ENCODE data around the gene TCF15. TPM values are rescaled to one million over a fixed set of nuclear protein-coding genes. Genes with fewer than 3 reads are reported as not detected.

The TCF15 gene
- total and polyA plus RNA-seq, 2 of the 8 experiments (the other 6 are each of a cell fraction or from before 2014, with no cell fraction given) = 3.7 to 6.9 TPM

DNA sequence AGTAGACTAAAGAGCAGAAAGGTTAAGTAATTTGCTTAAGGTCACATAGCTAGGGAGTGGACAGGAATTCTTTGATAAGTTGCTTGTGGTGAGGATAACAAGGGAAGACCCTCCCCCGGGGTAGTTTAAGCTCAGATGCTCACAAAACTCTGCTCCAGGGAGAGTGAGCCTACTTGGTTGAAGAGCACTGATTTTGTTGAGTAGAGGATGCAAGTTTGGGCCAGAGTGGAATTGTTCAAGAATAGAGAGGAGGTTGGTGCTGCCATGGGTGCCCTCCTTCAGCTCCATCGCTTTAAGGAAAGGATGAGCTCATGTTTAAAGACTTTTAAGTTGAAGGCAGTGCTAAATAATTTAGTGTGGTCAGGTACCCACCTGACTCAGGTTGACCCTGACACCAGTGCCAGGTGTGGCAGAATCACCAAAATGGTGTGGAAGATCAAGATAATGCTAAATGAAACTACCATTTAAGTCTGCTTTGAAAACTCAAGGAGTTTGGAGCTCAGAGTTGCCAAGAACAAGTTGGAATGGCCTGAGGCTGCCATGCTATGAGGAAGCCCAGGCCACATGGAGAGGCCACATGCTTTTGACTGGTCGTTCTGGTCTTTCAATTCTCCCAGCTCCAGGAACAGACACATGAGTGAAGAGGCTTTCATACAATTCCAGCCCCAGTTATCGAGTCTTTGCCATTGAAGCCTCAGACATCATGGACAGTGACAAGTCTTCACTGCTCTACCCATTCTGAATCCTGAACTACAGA, 8.0 kb upstream of the TCF15 start:
- no peaks in the 10 kb centered on the region for H3K9me3 ChIP-seq (ENCODE audit: insufficient read depth in 2 of 2, low read depth in 1 of 2, low read length in 1 of 2)
- no peaks in the 10 kb centered on the region for H3K23me2 ChIP-seq (ENCODE audit: low read depth, low read length)
- H3K36me3 ChIP-seq (ENCODE audit: control insufficient read depth in 2 of 4, insufficient read depth in 4 of 4, low read length in 3 of 4) = no peaks in the 10 kb centered on the region; a peak in 1 of 8 replicates
- DNase-seq (ENCODE audit: low read depth in 1 of 2, low spot score in 2 of 2) (no peak), FAIRE-seq (no peak)
- POLR2A ChIA-PET (ENCODE audit: partially characterized antibody) = interaction anchor here (0.5 to 1.5 kb wide), 3 partner anchors 12 to 75 kb away, joined by 3 read pairs; no protein-coding TSS in a partner anchor
- H3K79me2 ChIP-seq (ENCODE audit: control insufficient read depth in 1 of 2, insufficient read depth in 2 of 2, low read length in 2 of 2) = no peaks in the 10 kb centered on the region
- H2AK5ac ChIP-seq (ENCODE audit: low read depth, low read length) = no peak overlapping the region
- H2AFZ ChIP-seq (ENCODE audit: low read length) = no peak overlapping the region
- no peak overlapping the region for H3K4me2 ChIP-seq (ENCODE audit: insufficient read depth in 1 of 2, low read depth in 2 of 2, low read length in 2 of 2)
- H2BK15ac ChIP-seq (ENCODE audit: low read length) = no peak overlapping the region
- H3K4me3 ChIP-seq (ENCODE audit: extremely low read depth in 1 of 4, insufficient read depth in 2 of 4, low read depth in 3 of 4, low read length in 4 of 4) = no peak overlapping the region
- no peak overlapping the region for H3K4ac ChIP-seq (replicated peaks; ENCODE audit: insufficient read length, low read depth, low read length)
- no peak overlapping the region for H4K5ac ChIP-seq (ENCODE audit: insufficient read length, low read depth, low read length)
- no peak overlapping the region for H4K8ac ChIP-seq (ENCODE audit: extremely low read depth, insufficient read depth, low read length)
- no peak overlapping the region for H3K56ac ChIP-seq (replicated peaks; ENCODE audit: insufficient read length, low read depth, low read length)
- CTCF ChIA-PET (ENCODE audit: partially characterized antibody) = interaction anchor here (1.0 to 3.0 kb wide), 10 partner anchors 11 to 49 kb away, joined by 3 to 15 read pairs (median 4); no protein-coding TSS in a partner anchor
- WGBS, 2 experiments (ENCODE audit: extremely low coverage in 1 of 2, insufficient coverage in 1 of 2, insufficient read length in 1 of 2, insufficient replicate concordance in 2 of 2, low coverage in 1 of 2, low lambda C conversion rate in 2 of 2, missing lambda C conversion rate in 1 of 2) = 91% methylated on average over 4 of the region's 4 CpGs; no CpG with 5 or more reads in 1 of the 2 experiments
- no peak overlapping the region for H3K23ac ChIP-seq (ENCODE audit: insufficient read length)
- H3K79me1 ChIP-seq (ENCODE audit: low read depth, low read length) = no peaks in the 10 kb centered on the region
- H2BK5ac ChIP-seq (ENCODE audit: low read depth, low read length) = no peak overlapping the region
- H3K9ac ChIP-seq (replicated peaks in 1 of 4; ENCODE audit: extremely low read depth in 1 of 4, low read depth in 3 of 4, low read length in 3 of 4) = no peak overlapping the region
- TF ChIP-seq GABPA (IDR thresholded peaks at IDR 0.05; ENCODE audit: borderline replicate concordance, insufficient read depth, low read length) = no peak
- TF ChIP-seq GTF2F1 (IDR thresholded peaks at IDR 0.05; ENCODE audit: borderline replicate concordance, low read depth, low read length) = no peak
- TF ChIP-seq TBP (IDR thresholded peaks at IDR 0.05; ENCODE audit: low read depth, low read length) = no peak
- 0 out of 7 replicates have a peak, but pooled peaks cover 0 to 5% (median 1%) of the 10 kb centered on the region in 4 experiments for H3K4me1 ChIP-seq (replicated peaks in 1 of 4; ENCODE audit: control insufficient read depth in 3 of 4, insufficient read depth in 4 of 4, low read length in 3 of 4)
- no peaks in the 10 kb centered on the region for H4K20me1 ChIP-seq (replicated peaks in 1 of 2; ENCODE audit: control insufficient read depth in 1 of 2, insufficient read depth in 2 of 2, low read length in 2 of 2)
- H3K18ac ChIP-seq (ENCODE audit: extremely low read depth, low read length) = no peak overlapping the region
- H3K27ac ChIP-seq (ENCODE audit: low read depth, low read length) = no peak overlapping the region
- H2BK12ac ChIP-seq (ENCODE audit: low read depth, low read length) = no peak overlapping the region
- no peak overlapping the region for H4K91ac ChIP-seq (replicated peaks; ENCODE audit: insufficient read length, low read length)
- H3K27me3 ChIP-seq (replicated peaks in 1 of 4; ENCODE audit: control insufficient read depth in 3 of 4, extremely low read depth in 1 of 4, insufficient read depth in 3 of 4, low read length in 3 of 4) = no peaks in the 10 kb centered on the region; a peak in 1 of 7 replicates
- no peak overlapping the region for H3K14ac ChIP-seq (ENCODE audit: insufficient read length)
- no peak overlapping the region for H2BK20ac ChIP-seq (ENCODE audit: low read length)
- H2BK120ac ChIP-seq (replicated peaks; ENCODE audit: low read depth, low read length) = no peak overlapping the region

All from H1 (cell line).